Upper lobe of left lung (tissue), 6 donors: ENCODE measurements around the gene ZNF557. TPM values are rescaled to one million over a fixed set of nuclear protein-coding genes. Genes with fewer than 3 reads are reported as not detected.
A peak's percentile ranks its signal among the peaks of the same experiment; 100 is the strongest.
"Not testable (repeated sequence)": the region's sequence is repeated elsewhere in the genome, so short reads cannot be mapped to it uniquely, and the experiment has no call there.

Experiments used
- ATAC-seq, 2 donors: fragments of 200-7000 bp; cut with Tn5 transposase; one replicate each; pipeline ENCODE4 v1.9.1; 2022; ENCODE audit warnings: mild to moderate bottlenecking in 2 of 2, moderate library complexity in 2 of 2; ENCODE audit not compliant: low FRiP score in 2 of 2
- DNase-seq, 2 donors: peaks; one replicate each; pipeline ENCODE4 v3.0.0-alpha.2; 2019 to 2020
- H3K27ac ChIP-seq, 4 donors: fragments of 200-600 bp; sonication (generic); one replicate each; pipeline ENCODE4 v1.5.1; 2016 to 2019
- H3K27me3 ChIP-seq, 4 donors: fragments of 200-600 bp; sonication (generic); one replicate each; pipeline ENCODE4 v1.5.1; 2017 to 2019
- H3K36me3 ChIP-seq, 4 donors: fragments of 200-600 bp; sonication (generic); one replicate each; pipeline ENCODE4 v1.5.1; 2016 to 2019
- H3K4me1 ChIP-seq, 4 donors: fragments of 200-600 bp; sonication (generic); one replicate each; pipeline ENCODE4 v1.5.1; 2018 to 2019
- H3K4me3 ChIP-seq, 4 donors: fragments of 200-600 bp; sonication (generic); one replicate each; pipeline ENCODE4 v1.5.1; 2017 to 2019; ENCODE audit warnings: mild to moderate bottlenecking in 2 of 4, moderate library complexity in 1 of 4
- H3K9me3 ChIP-seq, 4 donors: fragments of 200-600 bp; sonication (generic); one replicate each; pipeline ENCODE4 v1.5.1; 2018 to 2019
- CTCF ChIP-seq, 6 experiments: fragments of 450-650 bp in 4 of 6; fragments of 200-600 bp in 2 of 6; sonication (generic) in 2 of 6; IDR thresholded peaks; one replicate each; pipeline ENCODE4 v1.5.1; 2016 to 2019; ENCODE audit warnings: antibody characterized with exemption in 6 of 6
- EP300 ChIP-seq, 4 donors: sonication (generic); formaldehyde crosslinking; IDR thresholded peaks; one replicate each; pipeline ENCODE4 v1.5.1; 2017; ENCODE audit warnings: antibody characterized with exemption in 4 of 4, control low read depth in 2 of 4
- POLR2A ChIP-seq, 4 donors: fragments of 450-650 bp; IDR thresholded peaks; one replicate each; pipeline ENCODE4 v1.5.1; 2016 to 2017; ENCODE audit warnings: antibody characterized with exemption in 4 of 4, mild to moderate bottlenecking in 2 of 4
- POLR2AphosphoS5 ChIP-seq, 2 donors: sonication (generic); formaldehyde crosslinking; IDR thresholded peaks; one replicate each; pipeline ENCODE4 v1.5.1; 2017; ENCODE audit warnings: antibody characterized with exemption in 2 of 2
- WGBS, 2 donors: methylation state at CpG; one replicate each; pipeline ENCODE4 v1.1.5; 2017 to 2018; 5-methylcytosine and 5-hydroxymethylcytosine counted together
- total RNA-seq, 6 donors: library from RNA; depleted of rRNA in 4 of 6; stranded (reverse); fragments of >200 nt in 4 of 6; gene quantifications; one replicate each; pipeline versions ENCODE4 v1.1.0 to v1.2.1, GENCODE V29; 2016 to 2021
- donor health status: DM: no; HTN: no; CAD: no; lungs with moderate emphysema.
- donor health status: DM: no; HTN: yes; CAD: no; lungs with severe emphysema.

ZNF557 gene
- total RNA-seq, result 10 to 100 TPM in 3 of 6 donors, 1 to 10 TPM in 3; 2.4 to 22.0 (median 9.9) TPM

GRCh38 chr19:7069042-7069903, at the start of gene ZNF557:
Gene ZNF557 (plus strand): TSS chr19:7069703. CDS start chr19:7075075, 5,372 bp downstream.
- ATAC-seq (peak; percentile 100), DNase-seq (peak; percentile 98 to 99)
- Histone ChIP-seq H3K36me3 (peaks cover 19 to 38% (median 32%) of the 10 kb centered on the region in 4 donors), H3K27me3 (no peaks in the 10 kb centered on the region), H3K27ac (peak within 1 kb of the TSS; percentile 87 to 89 (median 88)), H3K9me3 (no peaks in the 10 kb centered on the region), H3K4me1 (peaks cover 7 to 17% (median 11%) of the 10 kb centered on the region in 4 donors), H3K4me3 (peak within 1 kb of the TSS; percentile 93 to 100 (median 96))
- WGBS, 2 donors, result 0 to 1% methylated on average over 22 to 49 of the region's 56 CpGs
- TF ChIP-seq POLR2A (IDR thresholded peaks at IDR 0.05), result peak in 3 of 4 donors; percentile 17 to 78 (median 64)
- peak; percentile 71 to 72 for TF ChIP-seq POLR2AphosphoS5 (IDR thresholded peaks at IDR 0.05)
- peak in 1 of 4 donors; percentile 5 for TF ChIP-seq EP300 (IDR thresholded peaks at IDR 0.05)
- TF ChIP-seq CTCF (IDR thresholded peaks at IDR 0.05), result peak in 1 of 6 experiments; percentile 16

- not testable (repeated sequence) for H3K4me1 ChIP-seq, DNase-seq, H3K4me3 ChIP-seq, H3K9me3 ChIP-seq, H3K36me3 ChIP-seq, H3K27me3 ChIP-seq, ATAC-seq, H3K27ac ChIP-seq
- no CpG with 5 or more reads among the region's 6 CpGs for WGBS, 2 donors
These were observed 48.2 kb upstream of the ZNF557 start, which contains the start of gene MBD3L2B for GRCh38 chr19:7021331-7021730. Gene MBD3L2B (minus strand): TSS chr19:7021431. CDS start chr19:7021397, 34 bp downstream.

- not testable (repeated sequence) for H3K4me1 ChIP-seq, H3K27me3 ChIP-seq, H3K4me3 ChIP-seq, ATAC-seq, DNase-seq, H3K36me3 ChIP-seq, H3K27ac ChIP-seq, H3K9me3 ChIP-seq
- no CpG with 5 or more reads among the region's 1 CpG for WGBS, 2 donors
These were observed 40.7 kb upstream of the ZNF557 start for GRCh38 chr19:7028790-7029189.

- H3K27me3 ChIP-seq, H3K9me3 ChIP-seq, H3K4me1 ChIP-seq, H3K36me3 ChIP-seq, H3K4me3 ChIP-seq, DNase-seq, H3K27ac ChIP-seq: not testable (repeated sequence)
- no CpG with 5 or more reads among the region's 9 CpGs for WGBS, 2 donors
- peak in 1 of 2 donors; percentile 34 for ATAC-seq
These were observed 39.2 kb upstream of the ZNF557 start, which contains the start of gene MBD3L5 for GRCh38 chr19:7030278-7030677. Gene MBD3L5 (plus strand): TSS chr19:7030578. CDS start chr19:7030612, 34 bp downstream.

GRCh38 chr19:7040079-7040478, 29.4 kb upstream of the ZNF557 start, which contains the start of gene MBD3L4:
Gene MBD3L4 (minus strand): TSS chr19:7040179. CDS start chr19:7040144, 35 bp downstream.
- 73% methylated on average over 1 of the region's 9 CpGs; no CpG with 5 or more reads in 1 of the 2 donors for WGBS, 2 donors
- H3K4me1 ChIP-seq, H3K27ac ChIP-seq, H3K36me3 ChIP-seq, ATAC-seq, H3K4me3 ChIP-seq, H3K27me3 ChIP-seq, H3K9me3 ChIP-seq, DNase-seq: not testable (repeated sequence)

GRCh38 chr19:7041563-7041962, 27.9 kb upstream of the ZNF557 start:
- ATAC-seq, H3K36me3 ChIP-seq, H3K4me1 ChIP-seq, H3K27me3 ChIP-seq, H3K4me3 ChIP-seq, DNase-seq, H3K9me3 ChIP-seq, H3K27ac ChIP-seq: not testable (repeated sequence)
- WGBS, 2 donors, result no CpG with 5 or more reads among the region's 2 CpGs

- not testable (repeated sequence) for H3K4me1 ChIP-seq, H3K9me3 ChIP-seq, H3K4me3 ChIP-seq, ATAC-seq, H3K36me3 ChIP-seq, DNase-seq, H3K27me3 ChIP-seq, H3K27ac ChIP-seq
- no CpG with 5 or more reads among the region's 7 CpGs for WGBS, 2 donors
These were observed 20.5 kb upstream of the ZNF557 start, which contains the start of gene MBD3L2 for GRCh38 chr19:7049021-7049420. Gene MBD3L2 (plus strand): TSS chr19:7049321. CDS start chr19:7049374, 53 bp downstream.

GRCh38 chr19:7051421-7051820, 18.1 kb upstream of the ZNF557 start:
- H3K4me1 ChIP-seq, result not testable (repeated sequence)
- 89 to 92% methylated on average over 2 of the region's 5 CpGs for WGBS, 2 donors

GRCh38 chr19:7052896-7053295, 16.6 kb upstream of the ZNF557 start:
- H3K36me3 ChIP-seq, H3K9me3 ChIP-seq, ATAC-seq, H3K4me3 ChIP-seq, H3K27ac ChIP-seq, H3K4me1 ChIP-seq, H3K27me3 ChIP-seq, DNase-seq: not testable (repeated sequence)
- WGBS, 2 donors, result 88 to 89% methylated on average over 7 of the region's 7 CpGs

More at GRCh38 chr19:7051421-7051820, 18.1 kb upstream of the ZNF557 start:
- not testable (repeated sequence) for H3K4me3 ChIP-seq, H3K27ac ChIP-seq, H3K36me3 ChIP-seq, ATAC-seq, H3K27me3 ChIP-seq, DNase-seq, H3K9me3 ChIP-seq

- not testable (repeated sequence) for H3K4me1 ChIP-seq, H3K27me3 ChIP-seq, ATAC-seq, H3K9me3 ChIP-seq, H3K36me3 ChIP-seq, H3K27ac ChIP-seq, DNase-seq, H3K4me3 ChIP-seq
- WGBS, 2 donors, result 95 to 96% methylated on average over 12 of the region's 14 CpGs
These were observed 14.7 kb upstream of the ZNF557 start for GRCh38 chr19:7054635-7055368.

GRCh38 chr19:7055679-7056078, 13.8 kb upstream of the ZNF557 start:
- H3K27ac ChIP-seq, H3K27me3 ChIP-seq, H3K4me3 ChIP-seq, H3K9me3 ChIP-seq, H3K36me3 ChIP-seq, H3K4me1 ChIP-seq, DNase-seq, ATAC-seq: not testable (repeated sequence)
- WGBS, 2 donors, result 95% methylated on average over 12 of the region's 14 CpGs
